GM19043 (cell line): ENCODE data around the gene RPL37.
A peak's percentile ranks its signal among the peaks of the same experiment; 100 is the strongest.
"Not testable (repeated sequence)": the region's sequence is repeated elsewhere in the genome, so short reads cannot be mapped to it uniquely, and the experiment has no call there.

Experiments
- ATAC-seq: cut with Tn5 transposase; IDR thresholded peaks from one replicate; pipeline ENCODE4 v1.9.1; 2021; ENCODE audit warnings: low read depth; ENCODE audit not compliant: unreplicated experiment

RPL37 gene

DNA sequence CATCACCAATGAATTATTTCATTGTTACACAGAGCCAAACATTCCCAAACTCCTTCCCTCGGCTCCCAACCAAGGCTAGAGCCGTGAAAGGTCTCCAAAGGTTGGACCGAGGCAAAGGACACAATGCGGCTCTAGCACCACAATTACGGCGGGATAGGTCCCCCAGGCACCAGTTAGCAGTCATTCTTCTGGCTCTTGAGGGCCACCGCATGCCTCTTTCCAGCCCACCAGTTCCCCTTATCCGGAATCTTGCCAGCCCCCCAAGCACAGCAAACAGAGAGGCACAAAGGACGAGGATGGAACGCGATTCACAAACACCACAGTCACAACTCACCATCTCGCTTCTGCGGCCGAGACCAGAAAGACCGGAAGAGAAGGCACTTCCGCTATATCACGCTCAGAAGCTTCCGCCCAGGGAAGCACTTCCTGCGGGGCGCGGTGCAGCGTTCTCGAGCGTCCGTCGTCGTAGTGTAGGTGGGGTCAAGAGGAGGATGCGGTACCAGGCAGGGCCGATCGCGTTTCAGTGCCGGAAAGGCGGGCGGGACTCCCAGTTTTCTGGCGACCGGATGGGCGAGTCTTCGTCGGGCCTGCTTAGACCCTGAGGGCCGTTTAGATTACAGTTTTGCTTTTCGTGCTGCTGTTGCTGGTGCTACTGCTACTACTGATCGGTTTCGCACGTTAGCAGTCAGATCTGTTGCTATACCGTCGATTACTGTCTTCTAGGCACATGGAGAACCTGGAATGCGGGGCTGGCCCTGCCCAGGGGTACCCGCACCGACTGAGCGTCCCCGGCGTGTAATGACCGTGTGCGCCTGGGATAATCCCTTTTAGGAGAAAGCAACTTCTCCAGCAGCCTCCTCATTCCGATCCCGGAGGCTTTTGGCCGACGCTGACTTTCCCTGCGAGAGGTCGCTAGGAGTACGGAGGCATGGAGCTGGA, at the start of gene RPL37:
TSS of gene RPL37 (minus strand) at position 374 of the 939 bp plus-strand sequence. CDS start at position 337, 37 bp downstream.
- ATAC-seq = peak; percentile 98

DNA sequence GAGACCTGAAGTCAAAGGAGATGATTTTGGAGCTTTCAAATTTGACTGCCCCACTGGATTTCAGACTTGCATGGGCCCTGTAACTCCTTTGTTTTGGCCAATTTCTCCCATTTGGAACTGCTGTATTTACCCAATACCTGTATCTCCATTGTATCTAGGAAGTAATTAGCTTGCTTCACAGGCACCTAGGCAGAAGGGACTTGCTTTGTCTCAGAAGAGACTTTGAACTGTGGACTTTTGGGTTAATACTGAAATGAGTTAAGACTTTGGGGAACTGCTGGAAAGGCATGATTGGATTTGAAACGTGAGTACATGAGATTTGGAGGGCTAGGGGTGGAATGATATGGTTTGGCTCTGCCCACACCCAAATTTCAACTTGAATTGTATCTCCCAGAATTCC, 48.0 kb upstream of the RPL37 start:
- ATAC-seq = not testable (repeated sequence)

- ATAC-seq = no peak
Measured at GRCh38 chr5:40882291-40882690, 47.3 kb upstream of the RPL37 start.

DNA sequence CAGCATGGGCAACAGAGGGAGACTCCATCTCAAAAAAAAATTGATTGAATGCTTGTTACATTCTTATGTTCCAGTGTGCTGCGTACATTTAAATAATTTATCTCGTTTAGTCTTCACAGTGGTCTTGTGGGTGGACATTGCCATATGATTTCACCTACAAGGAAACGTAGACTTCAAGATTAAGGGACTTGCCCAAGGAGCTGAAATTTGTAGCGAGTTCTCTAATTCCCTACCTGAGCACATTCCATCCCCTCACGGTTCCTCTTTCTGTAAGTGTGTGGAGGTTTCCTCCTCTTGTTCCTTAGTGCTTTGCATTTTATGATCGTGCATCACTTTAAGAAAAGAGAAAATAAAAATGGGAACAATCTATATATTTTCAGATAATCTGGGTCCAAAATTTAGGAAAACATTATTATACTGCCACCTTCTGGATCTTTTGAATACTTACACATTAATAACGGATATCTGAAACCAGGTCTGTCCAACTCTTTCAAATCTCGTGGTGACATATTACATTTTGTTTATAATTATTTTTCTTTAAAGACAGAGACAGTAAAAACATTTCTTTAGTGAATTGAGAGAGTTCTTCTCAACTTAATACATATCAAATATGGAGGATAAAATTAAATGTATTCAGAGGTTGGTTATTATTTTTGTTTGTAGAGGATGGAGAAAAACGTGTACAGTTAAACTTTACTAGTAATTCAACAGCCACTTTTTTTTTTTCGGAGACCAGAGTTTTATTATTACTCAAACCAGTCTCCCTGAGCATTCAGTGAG, 44.3 kb upstream of the RPL37 start:
- ATAC-seq = no peak

DNA sequence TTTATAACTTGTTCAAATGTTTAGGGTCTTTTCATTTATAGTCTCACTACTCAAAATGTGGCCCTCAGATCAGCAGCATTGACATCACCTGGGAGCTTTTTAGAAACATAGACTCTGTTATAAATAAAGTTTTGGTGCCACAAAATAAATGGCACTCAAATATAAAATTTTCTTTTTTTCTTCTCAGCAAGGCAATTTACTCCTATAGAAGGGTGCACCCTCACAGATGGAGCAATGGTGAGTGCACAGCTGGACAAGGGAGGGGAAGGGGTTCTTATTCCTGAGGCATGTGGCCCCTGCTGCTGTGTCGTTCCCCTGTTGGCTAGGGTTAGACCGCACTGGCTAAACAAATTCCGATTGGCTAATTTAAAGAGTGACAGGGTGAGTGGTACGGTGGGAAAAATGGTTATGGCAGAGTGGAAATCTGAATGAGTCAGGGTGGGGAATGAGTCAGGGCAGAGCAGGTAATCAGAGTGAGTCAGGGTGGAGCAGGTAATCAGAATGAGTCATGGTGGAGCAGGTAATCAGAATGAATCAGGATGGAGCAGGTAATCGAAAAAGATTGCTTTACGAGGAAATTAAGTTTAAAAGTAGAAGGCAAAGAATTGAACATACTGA, 42.5 kb upstream of the RPL37 start:
- no peak for ATAC-seq

DNA sequence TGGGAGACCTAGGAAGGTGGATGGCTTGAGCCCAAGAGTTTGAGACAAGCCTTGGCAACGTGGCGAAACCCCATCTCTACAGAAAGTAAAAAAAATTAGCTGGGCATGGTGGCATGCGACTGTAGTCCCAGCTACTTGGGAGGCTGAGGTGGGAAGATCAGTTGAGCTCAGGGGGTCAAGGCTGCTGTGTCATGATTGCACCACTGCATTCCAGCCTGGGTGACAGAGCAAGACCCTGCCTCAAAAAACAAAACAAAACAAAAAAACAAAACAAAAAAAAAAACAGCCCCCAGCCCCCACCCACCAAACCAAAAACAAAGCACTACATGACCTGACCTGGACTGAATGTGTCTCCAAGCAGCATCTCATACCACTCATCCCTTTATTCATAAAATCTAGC, 40.9 kb upstream of the RPL37 start:
- ATAC-seq = no peak

GRCh38 chr5:40873286-40873880, 38.4 kb upstream of the RPL37 start:
- no peak for ATAC-seq

DNA sequence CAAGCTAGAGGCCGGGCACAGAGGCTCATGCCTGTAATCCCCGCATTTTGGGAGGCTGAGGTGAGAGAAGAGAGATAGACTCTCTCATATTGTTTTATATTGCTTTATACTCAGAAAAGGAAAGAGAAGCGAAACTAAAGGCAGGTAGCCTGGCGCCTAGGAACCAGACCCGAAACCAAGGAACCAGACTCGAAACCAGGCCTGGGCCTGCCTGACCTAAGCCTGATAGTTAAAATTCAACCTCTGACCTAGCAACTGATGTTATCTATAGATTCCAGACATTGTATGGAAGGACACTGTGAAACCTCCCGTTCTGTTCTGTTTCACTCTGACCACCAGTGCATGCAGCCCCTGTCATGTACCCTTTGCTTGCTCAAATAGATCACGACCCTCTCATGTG, 37.2 kb upstream of the RPL37 start:
- not testable (repeated sequence) for ATAC-seq

DNA sequence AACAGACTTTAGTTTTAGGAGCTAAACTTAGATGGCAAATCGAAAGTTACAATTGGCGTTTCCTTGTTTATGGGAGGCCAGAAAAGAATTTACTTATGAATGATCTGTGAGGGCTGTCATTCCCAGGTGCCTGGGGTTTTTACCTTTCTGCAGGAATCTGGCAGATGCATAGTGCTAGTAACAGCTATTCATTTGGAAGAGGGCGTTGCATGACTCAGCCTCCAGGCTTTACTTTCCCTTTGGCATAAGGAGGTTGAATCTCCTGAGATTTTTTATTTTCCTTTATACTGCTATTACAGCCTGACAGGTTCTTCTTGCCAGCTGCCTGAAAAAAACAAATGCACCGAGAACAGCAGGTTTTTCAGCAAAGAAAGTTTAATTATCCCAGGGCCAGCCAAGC, 36.2 kb upstream of the RPL37 start:
- ATAC-seq = no peak

GRCh38 chr5:40869384-40869783, 34.4 kb upstream of the RPL37 start:
- no peak for ATAC-seq

DNA sequence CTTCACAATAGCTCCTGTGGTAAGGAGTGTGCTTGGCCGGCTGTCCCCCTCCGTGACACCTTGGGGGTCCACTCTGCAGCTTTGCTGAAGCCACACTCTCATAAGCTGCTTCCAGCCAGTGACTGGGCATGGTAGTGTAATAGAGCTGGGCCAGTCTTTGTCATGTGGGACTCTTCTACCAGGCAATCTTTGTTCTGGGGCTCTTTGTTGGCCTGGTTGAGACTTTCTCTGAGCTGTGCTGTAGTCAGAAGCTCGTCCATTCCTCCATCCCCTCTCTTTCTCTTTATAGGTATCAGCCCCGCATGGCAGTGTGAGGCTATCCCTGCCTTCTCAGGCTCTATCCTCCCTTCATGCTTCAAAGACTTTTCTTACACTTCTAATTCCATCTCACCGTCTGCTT, 31.8 kb upstream of the RPL37 start:
- no peak for ATAC-seq

- ATAC-seq = not testable (repeated sequence)
Measured at GRCh38 chr5:40865004-40865403, 30.0 kb upstream of the RPL37 start.

DNA sequence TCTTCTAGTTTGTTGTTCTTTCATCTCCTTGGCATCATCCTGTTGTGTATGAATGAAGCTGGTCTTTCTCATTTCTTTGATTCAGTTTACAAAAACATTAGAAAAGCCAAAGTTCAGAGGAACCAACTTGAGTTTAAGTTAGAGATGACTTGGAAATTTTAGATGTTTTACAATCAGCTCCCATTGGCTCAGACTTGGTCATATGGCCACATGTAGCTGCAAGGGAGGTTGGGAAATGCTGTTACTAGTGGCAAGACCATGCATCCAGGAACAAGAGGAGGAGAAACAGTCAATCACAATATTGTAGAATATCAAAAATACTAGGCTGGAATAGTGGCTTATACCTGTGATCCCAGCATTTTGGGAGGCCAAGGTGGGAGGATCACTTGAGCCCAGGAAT, 25.7 kb upstream of the RPL37 start:
- ATAC-seq = no peak

GRCh38 chr5:40853632-40854192, 18.7 kb upstream of the RPL37 start:
- ATAC-seq = no peak

DNA sequence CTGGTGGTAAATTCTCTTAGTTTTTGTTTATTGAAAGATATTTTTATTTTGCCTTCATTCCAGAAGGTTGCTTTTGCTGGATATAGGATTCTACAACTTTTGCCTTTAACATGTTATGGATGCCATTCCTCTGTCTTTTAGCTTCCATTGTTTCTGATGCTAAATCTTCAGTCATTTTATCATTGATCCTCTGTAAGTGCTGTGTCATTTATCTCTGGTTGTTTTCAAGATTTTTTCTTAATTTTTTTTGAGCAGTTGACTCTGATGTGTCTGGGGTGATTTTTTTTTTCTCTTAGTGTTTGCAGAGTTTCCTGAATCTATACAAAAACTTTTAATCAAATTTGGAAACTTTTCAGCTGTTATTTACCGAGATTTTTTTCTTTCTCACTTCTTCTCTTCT, 12.5 kb upstream of the RPL37 start:
- ATAC-seq = no peak

GRCh38 chr5:40846371-40846770, 11.3 kb upstream of the RPL37 start:
- no peak for ATAC-seq

GRCh38 chr5:40844565-40844964, 9.5 kb upstream of the RPL37 start:
- ATAC-seq = no peak

- no peak for ATAC-seq
Measured at GRCh38 chr5:40842351-40842750, 7.3 kb upstream of the RPL37 start.

DNA sequence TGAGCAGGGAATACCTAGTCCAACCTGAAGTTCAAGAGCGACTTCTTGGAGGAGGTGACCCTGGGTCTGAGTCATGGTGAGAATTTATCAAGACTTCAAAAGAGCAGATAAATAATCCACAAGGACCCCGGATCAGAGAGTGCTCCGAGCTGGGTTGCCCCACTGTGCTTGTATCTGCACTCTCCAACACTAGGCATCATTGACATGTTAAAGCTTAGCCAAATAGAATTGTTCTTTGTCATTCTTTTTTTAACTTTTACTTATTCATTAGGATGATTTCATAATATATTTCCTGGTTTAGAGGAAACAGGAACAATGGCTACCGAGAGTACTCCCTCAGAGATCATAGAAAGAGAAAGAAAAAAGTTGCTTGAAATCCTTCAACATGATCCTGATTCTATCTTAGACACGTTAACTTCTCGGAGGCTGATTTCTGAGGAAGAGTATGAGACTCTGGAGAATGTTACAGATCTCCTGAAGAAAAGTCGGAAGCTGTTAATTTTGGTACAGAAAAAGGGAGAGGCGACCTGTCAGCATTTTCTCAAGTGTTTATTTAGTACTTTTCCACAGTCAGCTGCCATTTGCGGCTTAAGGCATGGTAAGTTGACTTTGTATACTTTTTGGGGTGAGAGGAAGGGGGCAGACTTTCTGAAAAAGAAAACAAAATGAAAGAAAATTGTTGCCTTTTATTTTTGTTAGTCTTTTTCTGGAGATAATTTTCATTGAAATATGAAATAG, 6.2 kb upstream of the RPL37 start, which contains the start of gene CARD6:
TSS of gene CARD6 (plus strand) at position 300 of the 738 bp plus-strand sequence. CDS start at position 316, 16 bp downstream.
- ATAC-seq = no peak

DNA sequence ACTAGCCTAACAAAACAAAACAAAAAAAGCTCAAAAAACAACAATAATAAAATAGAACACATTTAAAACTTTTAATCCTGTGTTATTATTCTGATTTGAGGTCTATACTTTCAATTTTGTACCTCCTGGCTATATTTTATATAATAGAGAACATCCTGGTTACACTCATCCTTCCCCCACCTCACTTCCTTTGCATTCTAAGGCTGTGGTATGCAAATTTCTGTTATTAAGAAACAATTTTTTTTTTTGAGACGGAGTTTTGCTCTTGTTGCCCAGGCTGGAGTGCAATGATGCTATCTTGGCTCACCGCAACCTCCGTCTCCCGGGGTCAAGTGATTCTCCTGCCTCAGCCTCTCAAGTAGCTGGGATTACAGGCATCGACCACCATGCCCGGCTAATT, 3.1 kb upstream of the RPL37 start:
- ATAC-seq = no peak
